Kidney (tissue), 14 donors: Measurements from ENCODE around the gene MYCL. TPM values are rescaled to one million over a fixed set of nuclear protein-coding genes. Genes with fewer than 3 reads are reported as not detected.

Experiments
- DNase-seq, 5 donors: peaks; one replicate each; pipeline ENCODE4 v3.0.0-alpha.2; 2013 to 2020
- FAIRE-seq: peaks from 2 replicates; lab custom pipeline; 2012; peaks lifted over from hg19 to GRCh38; lab: Jason Lieb, UNC
- H3K27ac ChIP-seq, 2 donors: one replicate each; pipeline ENCODE4 v1.7.0; 2013; ENCODE audit warnings: low read depth in 2 of 2, low read length in 2 of 2, inconsistent platforms in 1 of 2
- H3K27me3 ChIP-seq: one replicate; pipeline ENCODE4 v1.7.1; 2013; ENCODE audit warnings: low read length, inconsistent platforms; ENCODE audit not compliant: control insufficient read depth, insufficient read depth
- H3K36me3 ChIP-seq, 3 donors: one replicate each; pipeline versions ENCODE4 v1.7.0 to v1.7.1; 2013; ENCODE audit warnings: low read length in 3 of 3, control low read depth in 1 of 3, inconsistent platforms in 1 of 3; ENCODE audit not compliant: insufficient read depth in 3 of 3, control insufficient read depth in 2 of 3
- H3K4me1 ChIP-seq, 3 donors: one replicate each; pipeline versions ENCODE4 v1.7.0 to v1.7.1; 2013; ENCODE audit warnings: low read length in 3 of 3, inconsistent platforms in 1 of 3, low read depth in 1 of 3; ENCODE audit not compliant: control insufficient read depth in 2 of 3, insufficient read depth in 2 of 3
- H3K4me3 ChIP-seq, 3 donors: one replicate each; pipeline versions ENCODE4 v1.7.0 to v1.8.1; 2013; ENCODE audit warnings: low read length in 3 of 3, control low read depth in 1 of 3, inconsistent platforms in 1 of 3
- H3K9ac ChIP-seq, 3 donors: one replicate each; pipeline versions ENCODE4 v1.7.0 to v1.7.1; 2013; ENCODE audit warnings: low read length in 3 of 3, control low read depth in 1 of 3, inconsistent platforms in 1 of 3
- H3K9me3 ChIP-seq, 3 donors: one replicate each; pipeline versions ENCODE4 v1.7.0 to v1.7.1; 2013; ENCODE audit warnings: low read length in 3 of 3, control low read depth in 1 of 3, inconsistent platforms in 1 of 3; ENCODE audit not compliant: control insufficient read depth in 2 of 3, insufficient read depth in 1 of 3
- CTCF ChIP-seq: IDR thresholded peaks from 3 replicates; pipeline ENCODE4 v1.5.1; 2012; ENCODE audit warnings: mild to moderate bottlenecking, moderate library complexity, borderline replicate concordance; ENCODE audit not compliant: insufficient read depth; ENCODE audit errors: extremely low read depth
- intact Hi-C: fragments of 100-400 bp; cut with DNase I; formaldehyde crosslinking; loops from one replicate; pipeline ENCODE4 v1.11.1; 2022
- polyA plus RNA-seq: library from polyadenylated mRNA; stranded (reverse); fragments of 350-450 nt; fragmentation: Illumina TruSeq; extraction: RNeasy Lipid Tissue Mini Kit (QIAGEN cat#74804); gene quantifications from one replicate; pipeline ENCODE4 v1.2.3, GENCODE V29; 2014; ENCODE audit warnings: low read depth, low replicate concordance; ENCODE audit not compliant: insufficient read depth
- total RNA-seq: library from RNA; stranded (reverse); fragmentation: NEBNext Ultra II Directional; extraction: Animal tissue kit (Norgen Biotek cat#: 25700); gene quantifications from one replicate; pipeline ENCODE4 v1.2.1, GENCODE V29; 2021
- donor health status: control.
- donor health status: control.
- donor health status: control.
- donor health status: control.
- donor health status: control.
- donor health status: DM: yes; HTN: yes; CAD: no.
- donor health status: Normal renal cell carcinoma (clear cell type).

Gene MYCL
- total and polyA plus RNA-seq, 2 donors from 2014 or later = 1.7 to 4.2 TPM

- Histone ChIP-seq H3K27me3 (no peaks in the 10 kb centered on the region), H3K4me3 (no peak overlapping the region), H3K9ac (no peak overlapping the region), H3K9me3 (no peaks in the 10 kb centered on the region), H3K36me3 (no peaks in the 10 kb centered on the region), H3K4me1 (no peaks in the 10 kb centered on the region), H3K27ac (no peak overlapping the region)
- intact Hi-C loops = no loop called here
- TF ChIP-seq CTCF = no peak
- no peak for DNase-seq
- no peak for FAIRE-seq
Measured at GRCh38 chr1:39940980-39941871, 39.5 kb upstream of the MYCL start.

- H3K27ac ChIP-seq = no peak overlapping the region
- no peaks in the 10 kb centered on the region for H3K4me1 ChIP-seq
- no peak overlapping the region for H3K9ac ChIP-seq
- H3K27me3 ChIP-seq = no peaks in the 10 kb centered on the region
- no peak for FAIRE-seq
- intact Hi-C loops = no loop called here
- TF ChIP-seq CTCF = no peak
- H3K9me3 ChIP-seq = peaks cover 0 to 2% (median 0%) of the 10 kb centered on the region in 3 donors
- no peak overlapping the region for H3K4me3 ChIP-seq
- no peaks in the 10 kb centered on the region for H3K36me3 ChIP-seq
- no peak for DNase-seq
Measured at GRCh38 chr1:39940253-39940652, 38.5 kb upstream of the MYCL start.

- intact Hi-C loops = no loop called here
- H3K27me3 ChIP-seq = no peaks in the 10 kb centered on the region
- H3K9ac ChIP-seq = no peak overlapping the region
- DNase-seq (no peak), FAIRE-seq (no peak)
- TF ChIP-seq CTCF = no peak
- peaks cover 0 to 1% (median 0%) of the 10 kb centered on the region in 3 donors for H3K4me1 ChIP-seq
- no peaks in the 10 kb centered on the region for H3K36me3 ChIP-seq
- H3K4me3 ChIP-seq = no peak overlapping the region
- no peak overlapping the region for H3K27ac ChIP-seq
- peaks cover 0 to 2% (median 0%) of the 10 kb centered on the region in 3 donors for H3K9me3 ChIP-seq
Measured at GRCh38 chr1:39938856-39939255, 37.1 kb upstream of the MYCL start.
